GM19193 (cell line): ENCODE measurements around the gene OSGEP.

Experiments used
- POLR2A ChIP-seq: IDR thresholded peaks from 4 replicates; pipeline ENCODE4 v1.6.1; 2011; ENCODE audit not compliant: insufficient read depth, insufficient read length; ENCODE audit errors: extremely low read depth

OSGEP gene

DNA sequence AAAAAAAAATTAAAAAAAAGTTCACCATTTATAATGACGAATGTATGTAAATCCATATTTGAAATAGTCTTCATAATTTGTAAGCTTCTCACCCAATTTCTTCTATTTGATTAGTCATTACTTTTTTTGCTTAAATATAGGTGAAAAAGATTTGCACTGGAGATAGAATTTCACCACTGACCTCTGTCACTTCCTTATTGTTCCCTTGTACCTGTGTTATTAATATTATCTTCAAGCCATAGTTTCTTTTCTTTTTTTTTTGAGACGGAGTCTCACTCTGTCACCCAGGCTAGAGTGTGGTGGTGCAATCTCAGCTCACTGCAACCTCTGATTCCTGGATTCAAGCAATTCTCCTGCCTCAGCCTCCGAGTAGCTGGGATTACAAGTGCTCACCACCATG, 57.1 kb downstream of the OSGEP start:
- no peak for TF ChIP-seq POLR2A
